NCI-H446 treated with DMSO at 0.1 percent for 48 hours (cell line): ENCODE measurements around the gene HRG.
"Not testable (repeated sequence)": the region's sequence is repeated elsewhere in the genome, so short reads cannot be mapped to it uniquely, and the experiment has no call there.

Experiments used
- DNase-seq: peaks from one replicate; lab custom pipeline; 2025; lab: John Stamatoyannopoulos, UW

The HRG gene, protein sequence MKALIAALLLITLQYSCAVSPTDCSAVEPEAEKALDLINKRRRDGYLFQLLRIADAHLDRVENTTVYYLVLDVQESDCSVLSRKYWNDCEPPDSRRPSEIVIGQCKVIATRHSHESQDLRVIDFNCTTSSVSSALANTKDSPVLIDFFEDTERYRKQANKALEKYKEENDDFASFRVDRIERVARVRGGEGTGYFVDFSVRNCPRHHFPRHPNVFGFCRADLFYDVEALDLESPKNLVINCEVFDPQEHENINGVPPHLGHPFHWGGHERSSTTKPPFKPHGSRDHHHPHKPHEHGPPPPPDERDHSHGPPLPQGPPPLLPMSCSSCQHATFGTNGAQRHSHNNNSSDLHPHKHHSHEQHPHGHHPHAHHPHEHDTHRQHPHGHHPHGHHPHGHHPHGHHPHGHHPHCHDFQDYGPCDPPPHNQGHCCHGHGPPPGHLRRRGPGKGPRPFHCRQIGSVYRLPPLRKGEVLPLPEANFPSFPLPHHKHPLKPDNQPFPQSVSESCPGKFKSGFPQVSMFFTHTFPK

DNA sequence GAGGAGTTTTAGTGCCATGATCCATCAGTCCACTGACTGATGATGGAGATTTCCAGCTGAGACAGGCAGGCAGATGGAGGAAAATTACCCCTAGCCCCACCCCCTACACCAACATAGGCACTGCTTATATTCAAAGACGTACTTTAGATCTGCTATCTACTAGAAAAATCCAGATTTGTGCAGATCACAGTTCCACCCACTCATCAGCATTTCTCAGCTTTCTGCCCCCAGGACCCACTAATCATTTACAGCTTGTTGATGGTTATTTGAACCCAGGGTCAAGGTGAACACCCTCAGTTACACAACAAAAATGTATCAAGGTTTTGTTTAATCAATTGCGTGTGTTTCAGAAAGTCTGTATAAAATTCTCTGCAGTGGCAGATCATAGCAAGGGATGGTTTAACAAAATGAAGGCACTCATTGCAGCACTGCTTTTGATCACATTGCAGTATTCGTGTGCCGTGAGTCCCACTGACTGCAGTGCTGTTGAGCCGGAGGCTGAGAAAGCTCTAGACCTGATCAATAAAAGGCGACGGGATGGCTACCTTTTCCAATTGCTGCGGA lies at the start of gene HRG:
Gene HRG (plus strand): TSS at position 390 of the 564 bp plus-strand sequence. CDS start 18 bp downstream, at position 408.
- DNase-seq: no peak

DNA sequence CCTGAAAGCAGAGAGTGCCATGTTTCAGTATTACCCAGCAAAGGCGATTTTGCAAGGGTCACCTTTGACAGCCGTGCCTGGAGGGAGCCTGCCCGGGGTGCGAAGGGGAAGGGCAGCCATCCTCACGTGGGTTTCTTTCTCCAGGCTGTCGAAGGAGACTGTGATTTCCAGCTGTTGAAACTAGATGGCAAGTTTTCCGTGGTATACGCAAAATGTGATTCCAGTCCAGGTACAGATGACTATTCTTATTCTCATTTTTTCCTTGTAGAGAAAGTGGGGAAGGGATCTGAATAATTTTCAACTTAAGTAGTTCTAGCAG lies 49.6 kb upstream of the HRG start:
- DNase-seq: no peak

GRCh38 chr3:186617036-186617946 lies 48.5 kb upstream of the HRG start:
- peak; percentile 77 for DNase-seq

- DNase-seq: no peak
Measured at GRCh38 chr3:186618318-186618938, 47.4 kb upstream of the HRG start.

GRCh38 chr3:186619787-186620212 lies 46.0 kb upstream of the HRG start:
- DNase-seq: no peak

- DNase-seq: no peak
Measured at GRCh38 chr3:186620213-186621092, 45.4 kb upstream of the HRG start.

- DNase-seq: no peak
Measured at GRCh38 chr3:186621894-186622650, 43.7 kb upstream of the HRG start.

DNA sequence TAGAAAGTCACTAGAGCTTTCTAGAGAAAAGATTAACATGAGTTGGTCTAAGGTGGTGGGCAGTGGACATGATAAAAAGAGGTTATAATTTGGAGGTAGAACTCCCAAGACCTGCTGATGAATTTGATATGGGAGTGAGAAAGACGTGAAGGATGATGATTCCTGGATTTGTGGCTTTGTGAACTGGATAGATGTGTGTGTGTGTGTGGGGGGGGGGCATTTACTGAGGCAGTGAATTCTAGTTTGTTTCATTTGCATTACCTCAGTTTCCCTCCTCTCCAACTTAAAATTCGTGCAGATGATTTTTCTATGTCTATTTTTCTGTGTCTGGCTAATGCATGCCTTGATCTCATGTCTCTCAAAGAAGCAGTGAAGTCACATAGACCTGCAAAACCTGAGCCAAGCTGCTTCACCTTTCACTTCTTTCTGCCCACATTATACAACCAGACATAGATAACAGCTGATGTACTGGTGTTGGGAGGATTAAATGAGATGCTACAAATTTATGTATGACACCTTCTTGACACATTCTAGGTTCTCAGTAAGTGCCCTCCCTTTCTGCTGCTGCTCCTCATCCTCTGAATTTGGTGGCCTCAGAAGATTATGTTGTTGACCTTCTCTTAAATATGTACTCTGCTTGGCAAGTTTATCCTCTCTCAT lies 43.0 kb upstream of the HRG start:
- no peak for DNase-seq

DNA sequence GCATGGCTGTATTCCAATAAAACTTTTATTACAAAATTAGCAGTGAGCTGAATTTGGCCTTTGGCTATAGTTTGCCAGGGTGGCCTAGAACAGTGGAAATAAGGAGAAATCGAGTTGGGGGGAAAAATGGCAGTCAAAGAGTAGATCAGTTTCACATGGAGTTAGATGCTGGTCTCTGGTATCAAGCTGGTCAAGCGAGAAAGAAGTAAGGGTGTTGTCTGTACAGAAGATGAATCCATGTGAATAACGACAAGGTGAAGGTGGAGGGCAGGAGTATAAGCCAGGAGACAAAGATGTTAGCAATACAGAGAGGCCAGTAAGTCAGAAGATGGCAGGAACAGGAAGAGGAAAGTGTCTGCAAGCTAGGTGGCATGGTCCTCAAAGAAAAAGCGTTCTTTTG lies 41.2 kb upstream of the HRG start:
- DNase-seq: no peak

DNA sequence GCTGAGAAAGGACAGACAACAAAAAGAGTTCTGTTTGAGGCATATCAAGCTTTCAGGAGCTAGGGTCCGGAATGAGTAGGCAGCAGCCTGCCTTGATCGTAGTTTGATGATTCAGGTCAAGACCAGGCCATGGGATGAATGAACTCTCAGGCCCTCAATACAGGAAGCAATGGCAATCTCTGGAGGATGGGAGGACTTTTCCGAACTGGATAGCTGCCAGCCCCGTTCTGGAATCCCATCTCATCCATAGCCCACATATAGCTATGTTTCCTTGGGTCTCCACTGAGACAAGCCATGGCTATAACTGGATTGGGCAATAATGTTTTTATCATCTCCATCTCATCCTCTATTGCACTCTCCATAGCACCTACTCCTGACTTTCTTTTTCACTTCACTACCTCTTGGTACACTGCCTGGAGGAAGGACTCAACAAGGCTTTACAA lies 40.2 kb upstream of the HRG start:
- DNase-seq: no peak

- no peak for DNase-seq
Measured at GRCh38 chr3:186626254-186626847, 39.5 kb upstream of the HRG start.

DNA sequence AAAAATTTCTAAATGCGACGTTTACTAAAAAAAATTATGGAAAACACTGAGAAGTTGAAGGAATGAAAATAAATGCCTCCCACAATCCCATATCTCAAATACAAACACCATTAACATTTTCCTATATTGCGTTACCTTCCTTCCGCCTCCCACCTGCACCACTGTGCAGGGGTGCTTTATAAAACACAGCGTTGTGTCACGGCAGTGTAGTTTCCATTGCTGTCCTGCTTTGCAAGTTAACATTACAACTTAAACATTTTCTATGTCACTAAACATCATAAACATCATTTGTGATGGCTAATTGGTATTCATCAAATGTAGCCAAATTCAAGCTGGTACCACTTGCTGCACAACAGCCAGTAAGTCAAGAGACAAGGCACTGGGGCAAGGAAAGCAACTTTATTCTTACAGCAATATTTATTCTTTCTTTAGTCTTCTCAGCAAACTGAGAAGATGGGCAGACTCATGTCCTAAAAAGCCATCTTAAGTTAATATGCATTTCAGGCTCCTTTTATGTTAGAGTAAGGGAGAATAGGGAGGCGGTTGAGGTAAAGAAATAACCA lies 37.9 kb upstream of the HRG start:
- DNase-seq: no peak

- no peak for DNase-seq
Measured at GRCh38 chr3:186628756-186629155, 37.1 kb upstream of the HRG start.

DNA sequence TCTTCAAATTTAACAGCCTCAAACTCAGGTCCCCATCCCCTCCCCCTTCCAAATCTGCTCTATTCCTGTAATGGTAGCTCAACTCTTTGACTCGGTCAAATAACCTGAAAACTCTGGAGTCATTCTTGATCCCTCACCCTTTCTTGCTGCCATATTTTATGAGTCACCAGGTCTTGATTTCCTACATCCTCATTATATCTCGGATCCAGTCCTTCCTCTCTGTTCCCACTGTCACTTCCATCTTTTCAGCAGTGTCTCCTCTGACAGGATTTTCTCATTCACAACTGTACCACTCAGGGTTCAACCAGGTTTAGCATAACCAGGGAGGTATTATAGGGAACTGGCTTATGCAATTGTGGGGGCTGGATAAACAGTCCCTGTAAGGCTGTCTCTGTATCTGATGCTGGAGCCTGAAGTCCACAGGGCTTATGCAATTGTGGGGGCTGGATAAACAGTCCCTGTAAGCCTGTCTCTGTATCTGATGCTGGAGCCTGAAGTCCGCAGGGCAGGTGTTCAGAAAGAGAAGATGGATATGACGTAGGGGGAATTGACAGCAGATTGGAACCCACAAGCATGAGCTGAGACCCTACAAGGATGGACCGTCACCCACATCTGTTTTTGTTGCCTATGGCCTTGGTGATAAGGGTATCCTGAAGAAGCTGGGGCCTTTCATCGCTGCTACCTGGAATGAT lies 34.7 kb upstream of the HRG start:
- DNase-seq: no peak

DNA sequence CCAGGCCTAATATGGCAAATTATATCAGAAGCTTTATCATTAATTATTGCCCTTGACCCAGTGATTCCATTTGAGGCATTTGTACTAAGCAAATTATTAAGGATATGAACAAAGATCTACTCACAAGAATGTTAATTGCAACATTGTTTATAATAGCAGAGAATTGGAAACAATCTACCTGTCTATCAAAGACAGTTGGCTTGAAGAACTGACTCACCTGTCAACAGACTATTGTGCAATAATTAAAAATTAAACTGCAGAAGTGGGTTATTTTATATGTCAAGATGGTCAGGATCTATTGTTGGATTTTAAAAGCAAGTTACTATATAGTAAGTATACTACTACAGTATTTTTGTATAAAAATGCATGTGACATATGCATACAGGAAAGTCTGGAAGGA lies 32.3 kb upstream of the HRG start:
- no peak for DNase-seq

GRCh38 chr3:186634207-186634606 lies 31.6 kb upstream of the HRG start:
- not testable (repeated sequence) for DNase-seq

- DNase-seq: no peak
Measured at GRCh38 chr3:186635532-186635931, 30.3 kb upstream of the HRG start.

DNA sequence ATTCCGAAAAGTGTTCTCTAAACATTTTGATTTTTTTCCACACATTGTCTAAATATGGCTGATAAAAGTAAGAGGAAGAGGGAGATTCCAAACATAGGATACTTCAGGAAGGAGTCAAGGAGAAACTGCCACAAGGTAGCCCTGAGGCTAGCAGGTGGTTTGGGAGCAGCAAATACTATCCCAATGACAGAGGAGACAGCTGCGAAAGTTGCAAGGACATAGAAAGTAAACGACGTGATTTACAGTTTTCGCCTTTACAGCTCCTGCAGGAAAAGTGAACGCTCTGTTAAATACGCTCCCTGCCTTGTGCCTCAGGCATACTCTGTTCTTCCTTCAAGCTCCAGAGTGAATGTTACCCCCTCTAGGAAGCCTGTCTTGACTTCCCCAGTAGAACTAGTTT lies 29.3 kb upstream of the HRG start:
- no peak for DNase-seq
